Sigmoid colon (tissue), 7 donors: ENCODE measurements around the gene RPS16. TPM values are rescaled to one million over a fixed set of nuclear protein-coding genes. Genes with fewer than 3 reads are reported as not detected.
A peak's percentile ranks its signal among the peaks of the same experiment; 100 is the strongest.

Experiments used
- DNase-seq: peaks from one replicate; pipeline ENCODE4 v3.0.0-alpha.2; 2019
- H3K27ac ChIP-seq, 4 donors: fragments of 200-600 bp; sonication (generic); one replicate each; pipeline ENCODE4 v1.5.1; 2016 to 2019; ENCODE audit warnings: mild to moderate bottlenecking in 1 of 4
- H3K27me3 ChIP-seq, 3 donors: fragments of 200-600 bp; sonication (generic); one replicate each; pipeline ENCODE4 v1.5.1; 2019; ENCODE audit warnings: mild to moderate bottlenecking in 1 of 3
- H3K36me3 ChIP-seq, 4 donors: fragments of 200-600 bp; sonication (generic); one replicate each; pipeline ENCODE4 v1.5.1; 2016 to 2019
- H3K4me1 ChIP-seq, 4 donors: fragments of 200-600 bp; sonication (generic); one replicate each; pipeline ENCODE4 v1.5.1; 2017 to 2019
- H3K4me3 ChIP-seq, 4 donors: fragments of 200-600 bp; sonication (generic); one replicate each; pipeline ENCODE4 v1.5.1; 2017 to 2019; ENCODE audit warnings: mild to moderate bottlenecking in 2 of 4, moderate library complexity in 1 of 4
- H3K9me3 ChIP-seq, 4 donors: fragments of 200-600 bp in 3 of 4; sonication (generic) in 3 of 4; one replicate each; pipeline versions ENCODE4 v1.5.1 to v1.6.1; 2013 to 2019
- CTCF ChIP-seq, 4 experiments: fragments of 450-650 bp in 3 of 4; fragments of 200-600 bp in 1 of 4; IDR thresholded peaks; one replicate each; pipeline ENCODE4 v1.5.1; 2016 to 2019; ENCODE audit warnings: antibody characterized with exemption in 4 of 4, mild to moderate bottlenecking in 3 of 4, moderate library complexity in 2 of 4
- EP300 ChIP-seq, 4 donors: sonication (generic); formaldehyde crosslinking; IDR thresholded peaks; one replicate each; pipeline ENCODE4 v1.6.1; 2017; ENCODE audit warnings: antibody characterized with exemption in 4 of 4
- POLR2A ChIP-seq, 2 donors: fragments of 450-650 bp; IDR thresholded peaks; one replicate each; pipeline ENCODE4 v1.6.1; 2016; ENCODE audit warnings: antibody characterized with exemption in 2 of 2, mild to moderate bottlenecking in 2 of 2, moderate library complexity in 2 of 2
- POLR2AphosphoS5 ChIP-seq, 4 donors: sonication (generic); formaldehyde crosslinking; IDR thresholded peaks; one replicate each; pipeline ENCODE4 v1.6.1; 2017; ENCODE audit warnings: antibody characterized with exemption in 4 of 4
- WGBS, 2 donors: extraction: QIAGEN DNeasy Blood & Tissue Kit; methylation state at CpG; one replicate each; pipeline ENCODE4 v1.1.7; 2013; 5-methylcytosine and 5-hydroxymethylcytosine counted together
- intact Hi-C: fragments of 100-400 bp; cut with DNase I; formaldehyde crosslinking; loops from one replicate; pipeline ENCODE4 v1.15.1; 2023
- polyA plus RNA-seq, 3 donors: library from polyadenylated mRNA; stranded (reverse); fragments of 200-250 nt; gene quantifications; one replicate each; pipeline ENCODE4 v1.2.3, GENCODE V29; 2013
- total RNA-seq, 4 donors: library from RNA; depleted of rRNA; stranded (reverse); fragments of >200 nt; gene quantifications; one replicate each; pipeline ENCODE4 v1.1.0, GENCODE V29; 2016
- donor health status: healthy with polysubstance abuse.
- donor health status: Bipolar disorder and iron deficiency.
- donor health status: healthy.

Gene RPS16
- total and polyA plus RNA-seq, 7 donors: 1,648 to 4,564 (median 2,918) TPM

DNA sequence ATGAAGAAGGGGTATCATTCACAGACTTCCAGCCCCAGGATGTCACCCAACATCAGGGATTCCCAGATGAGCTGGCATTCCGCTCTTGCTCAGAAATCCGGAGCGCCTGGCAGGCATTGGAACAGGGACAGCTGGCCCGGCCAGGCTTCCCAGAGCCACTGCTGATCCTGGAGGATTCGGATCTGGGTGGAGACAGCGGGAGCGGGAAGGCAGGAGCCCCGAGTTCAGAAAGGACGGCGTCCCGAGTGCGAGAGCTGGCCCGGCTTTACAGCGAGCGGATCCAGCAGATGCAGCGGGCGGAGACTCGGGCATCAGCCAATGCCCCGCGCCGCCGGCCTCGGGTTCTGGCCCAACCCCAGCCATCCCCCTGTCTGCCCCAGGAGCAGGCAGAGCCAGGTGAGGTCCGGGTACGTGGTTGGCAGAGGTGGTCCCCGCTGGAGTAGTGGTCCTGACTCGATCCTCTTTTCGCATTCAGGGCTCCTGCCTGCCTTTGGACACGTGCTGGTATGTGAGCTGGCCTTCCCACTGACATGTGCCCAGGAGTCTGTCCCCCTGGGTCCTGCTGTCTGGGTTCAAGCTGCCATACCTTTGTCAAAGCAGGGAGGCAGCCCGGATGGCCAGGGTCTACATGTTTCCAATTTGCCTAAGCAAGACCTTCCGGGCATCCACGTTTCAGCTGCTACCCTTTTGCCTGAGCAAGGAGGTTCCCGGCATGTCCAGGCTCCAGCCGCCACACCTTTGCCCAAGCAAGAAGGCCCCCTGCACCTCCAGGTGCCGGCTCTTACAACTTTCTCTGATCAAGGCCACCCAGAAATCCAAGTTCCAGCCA lies 12.3 kb downstream of the RPS16 start:
- Histone ChIP-seq H3K4me3 (no peak overlapping the region), H3K36me3 (peaks cover 7 to 65% (median 38%) of the 10 kb centered on the region in 4 donors), H3K4me1 (peaks cover 0 to 10% (median 9%) of the 10 kb centered on the region in 4 donors), H3K27me3 (no peaks in the 10 kb centered on the region), H3K9me3 (no peaks in the 10 kb centered on the region), H3K27ac (no peak overlapping the region)
- TF ChIP-seq EP300 (IDR thresholded peaks at IDR 0.05) (no peak), POLR2A (IDR thresholded peaks at IDR 0.05) (no peak), CTCF (IDR thresholded peaks at IDR 0.05) (no peak), POLR2AphosphoS5 (IDR thresholded peaks at IDR 0.05) (no peak)
- intact Hi-C loops: no loop called here
- 86 to 91% methylated on average over 35 of the region's 35 CpGs for WGBS, 2 donors
- DNase-seq: peak; percentile 64

DNA sequence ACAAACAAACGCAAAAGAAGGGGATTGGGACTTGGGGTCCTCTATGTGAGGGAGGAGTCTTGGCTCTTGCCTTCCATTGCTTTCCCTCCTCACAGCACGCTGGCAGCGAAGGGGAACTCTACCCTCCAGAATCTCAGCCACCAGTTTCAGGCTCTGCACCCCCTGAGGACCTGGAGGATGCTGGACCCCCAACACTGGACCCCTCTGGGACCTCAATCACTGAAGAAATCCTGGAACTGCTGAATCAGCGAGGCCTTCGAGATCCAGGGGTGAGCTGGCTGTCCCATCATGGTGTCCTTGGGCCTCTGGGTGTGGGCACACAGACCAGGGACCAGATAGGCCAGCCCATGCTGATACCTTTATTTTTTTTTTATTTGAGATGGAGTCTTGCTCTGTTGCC lies 13.7 kb downstream of the RPS16 start:
- peaks cover 7 to 79% (median 46%) of the 10 kb centered on the region in 4 donors for H3K36me3 ChIP-seq
- H3K9me3 ChIP-seq: no peaks in the 10 kb centered on the region
- H3K4me3 ChIP-seq: no peak overlapping the region
- peaks cover 0 to 7% (median 3%) of the 10 kb centered on the region in 4 donors for H3K4me1 ChIP-seq
- intact Hi-C loops: no loop called here
- no peaks in the 10 kb centered on the region for H3K27me3 ChIP-seq
- no peak for DNase-seq
- H3K27ac ChIP-seq: no peak overlapping the region
- whole genome bisulfite sequencing, 2 donors: 95% methylated on average over 5 of the region's 5 CpGs
- TF ChIP-seq POLR2A (IDR thresholded peaks at IDR 0.05) (no peak), EP300 (IDR thresholded peaks at IDR 0.05) (no peak), CTCF (IDR thresholded peaks at IDR 0.05) (no peak), POLR2AphosphoS5 (IDR thresholded peaks at IDR 0.05) (no peak)

DNA sequence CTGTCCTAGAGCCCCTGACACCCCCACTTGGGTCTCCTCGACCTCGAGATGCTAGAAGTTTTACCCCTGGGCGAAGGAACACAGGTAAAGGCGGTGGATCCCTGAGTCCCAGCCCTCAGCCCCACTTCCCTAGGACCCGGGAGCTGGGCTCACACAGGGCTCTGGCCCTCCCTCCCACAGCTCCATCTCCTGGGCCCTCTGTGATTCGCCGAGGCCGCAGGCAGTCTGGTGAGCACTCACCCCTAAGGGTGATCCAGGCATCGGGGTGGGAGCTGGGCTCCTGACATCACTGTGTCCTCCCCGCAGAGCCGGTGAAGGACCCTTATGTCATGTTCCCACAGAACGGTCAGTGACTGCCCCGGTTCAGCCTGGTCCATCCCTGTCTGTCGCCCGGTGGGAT lies 15.0 kb downstream of the RPS16 start:
- no peak for TF ChIP-seq POLR2AphosphoS5 (IDR thresholded peaks at IDR 0.05)
- Histone ChIP-seq H3K4me1 (peaks cover 0 to 20% (median 13%) of the 10 kb centered on the region in 4 donors), H3K27me3 (no peaks in the 10 kb centered on the region), H3K36me3 (peaks cover 7 to 88% (median 50%) of the 10 kb centered on the region in 4 donors), H3K9me3 (no peaks in the 10 kb centered on the region), H3K4me3 (no peak overlapping the region), H3K27ac (no peak overlapping the region)
- intact Hi-C loops: no loop called here
- 87 to 93% methylated on average over 15 of the region's 15 CpGs for WGBS, 2 donors
- peak; percentile 64 for DNase-seq

- TF ChIP-seq POLR2A (IDR thresholded peaks at IDR 0.05) (no peak), POLR2AphosphoS5 (IDR thresholded peaks at IDR 0.05) (no peak), EP300 (IDR thresholded peaks at IDR 0.05) (no peak), CTCF (IDR thresholded peaks at IDR 0.05) (no peak)
- peaks cover 7 to 79% (median 47%) of the 10 kb centered on the region in 4 donors for H3K36me3 ChIP-seq
- H3K9me3 ChIP-seq: no peaks in the 10 kb centered on the region
- intact Hi-C loops: no loop called here
- H3K4me1 ChIP-seq: peaks cover 0 to 38% (median 31%) of the 10 kb centered on the region in 4 donors
- WGBS, 2 donors: 79 to 85% methylated on average over 9 of the region's 9 CpGs
- H3K27me3 ChIP-seq: no peaks in the 10 kb centered on the region
- DNase-seq: no peak
- H3K4me3 ChIP-seq: no peak overlapping the region
- no peak overlapping the region for H3K27ac ChIP-seq
These were observed 16.7 kb downstream of the RPS16 start for GRCh38 chr19:39419003-39419402.

DNA sequence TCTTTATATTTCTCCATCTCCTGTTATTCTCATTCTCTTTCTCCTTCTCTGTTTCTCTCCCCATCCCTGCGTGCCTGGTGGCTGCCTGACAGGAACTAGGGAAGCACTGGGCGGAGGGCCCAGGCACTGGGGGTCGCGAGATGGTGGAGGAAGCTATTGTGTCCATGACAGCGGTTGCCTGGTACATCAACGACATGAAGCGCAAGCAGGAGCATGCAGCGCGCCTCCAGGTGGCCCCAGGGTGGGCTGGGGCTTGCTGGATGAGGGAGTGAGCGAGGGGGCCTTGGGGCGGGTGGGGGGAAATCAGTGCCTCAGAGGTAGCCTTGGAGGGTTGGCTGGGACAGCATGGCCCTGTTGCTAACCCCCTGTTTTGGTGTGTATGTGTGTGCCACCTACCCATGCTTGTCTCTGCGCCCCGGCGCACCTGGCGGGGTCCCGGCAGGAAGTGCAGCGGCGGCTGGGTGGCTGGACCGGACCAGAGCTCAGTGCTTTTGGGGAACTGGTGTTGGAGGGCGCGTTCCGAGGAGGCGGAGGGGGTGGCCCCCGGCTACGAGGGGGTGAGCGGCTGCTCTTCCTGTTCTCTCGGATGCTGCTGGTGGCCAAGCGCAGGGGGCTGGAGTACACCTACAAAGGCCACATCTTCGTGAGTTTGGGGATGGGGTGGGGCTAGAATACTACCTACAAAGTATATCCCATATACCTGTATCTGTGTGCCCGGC lies 18.1 kb downstream of the RPS16 start:
- no peak overlapping the region for H3K4me3 ChIP-seq
- intact Hi-C loops: no loop called here
- no peak for TF ChIP-seq EP300 (IDR thresholded peaks at IDR 0.05)
- 85 to 87% methylated on average over 30 of the region's 30 CpGs for WGBS, 2 donors
- DNase-seq: no peak
- H3K27ac ChIP-seq: peak overlapping the region in 1 of 4 donors; percentile 21
- no peaks in the 10 kb centered on the region for H3K9me3 ChIP-seq
- H3K36me3 ChIP-seq: peaks cover 7 to 65% (median 42%) of the 10 kb centered on the region in 4 donors
- H3K27me3 ChIP-seq: no peaks in the 10 kb centered on the region
- H3K4me1 ChIP-seq: peaks cover 0 to 43% (median 35%) of the 10 kb centered on the region in 4 donors
